Measurements from ENCODE around the gene CCM2.

The CCM2 gene

DNA sequence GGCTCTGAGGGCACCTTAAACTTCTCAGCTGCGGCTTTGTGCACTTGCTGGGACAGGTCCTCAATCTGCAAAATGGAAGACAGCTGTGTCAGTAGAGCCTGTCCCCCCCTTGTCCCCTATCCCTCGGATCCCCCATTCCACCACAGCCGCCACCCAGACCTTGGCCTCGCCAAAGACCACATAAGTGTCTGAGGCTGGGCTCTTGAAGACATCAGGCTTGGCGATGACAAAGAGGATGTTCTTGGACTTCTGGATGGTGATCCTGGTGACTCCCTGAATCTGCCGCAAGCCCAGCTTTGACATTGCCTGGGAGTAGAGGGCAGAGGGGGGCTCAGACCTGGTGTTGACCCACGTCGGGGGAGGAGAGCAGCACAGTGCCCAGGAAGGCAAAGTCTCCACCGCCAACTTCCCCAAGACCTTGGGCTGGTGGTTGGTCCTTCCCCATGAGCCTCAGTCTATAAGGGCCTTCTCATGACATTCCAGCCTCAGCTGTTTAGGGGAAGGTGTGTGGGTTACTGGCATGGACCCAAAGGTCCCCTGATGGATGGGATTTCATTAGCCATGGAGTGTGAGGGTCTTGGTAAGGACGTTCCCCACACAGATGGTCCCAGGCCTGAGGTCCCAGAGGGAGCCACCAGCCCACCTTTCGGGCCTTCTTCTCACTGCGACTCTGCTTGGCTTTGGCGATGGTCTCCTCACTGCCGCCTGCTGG is 81.1 kb downstream of the CCM2 start:
- Histone ChIP-seq H3K9ac (ENCODE audit: low read depth, low read length) (no peak overlapping the region), H3K36me3 (ENCODE audit: insufficient read depth, low read length) (peaks cover 9% of the 10 kb centered on the region; the same call in 1 of the 2 replicates), H3K27ac (ENCODE audit: low read depth, low read length) (no peak overlapping the region), H3K4me3 (ENCODE audit: low read length) (no peak overlapping the region), H3K9me3 (ENCODE audit: insufficient read depth, low read depth, low read length) (no peaks in the 10 kb centered on the region), H3K4me1 (ENCODE audit: insufficient read depth, low read length) (no peaks in the 10 kb centered on the region), H3K27me3 (ENCODE audit: insufficient read depth, low read length) (no peaks in the 10 kb centered on the region)
- 91% methylated on average over 14 of the region's 14 CpGs for WGBS

DNA sequence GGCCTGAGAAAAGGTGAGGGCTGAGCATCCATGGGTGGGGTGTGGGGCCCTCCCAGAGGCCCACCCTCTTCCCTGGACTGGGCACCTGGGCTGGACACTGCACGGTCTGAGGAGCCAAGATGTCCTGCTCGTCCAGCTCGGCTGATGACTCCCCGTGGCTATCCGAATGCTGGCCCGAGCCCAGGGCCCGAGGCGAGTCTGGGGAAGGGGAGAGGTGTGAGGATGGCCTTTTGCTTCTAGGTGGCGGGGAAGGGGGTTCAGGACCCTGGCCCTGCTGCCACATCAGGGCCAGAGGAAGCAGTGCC is 81.6 kb downstream of the CCM2 start:
- no peak overlapping the region for H3K4me3 ChIP-seq (ENCODE audit: low read length)
- no peaks in the 10 kb centered on the region for H3K27me3 ChIP-seq (ENCODE audit: insufficient read depth, low read length)
- no peaks in the 10 kb centered on the region for H3K4me1 ChIP-seq (ENCODE audit: insufficient read depth, low read length)
- WGBS: 93% methylated on average over 9 of the region's 9 CpGs
- H3K36me3 ChIP-seq (ENCODE audit: insufficient read depth, low read length): 0 out of 2 replicates have a peak, but pooled peaks cover 5% of the 10 kb centered on the region
- H3K27ac ChIP-seq (ENCODE audit: low read depth, low read length): no peak overlapping the region
- no peaks in the 10 kb centered on the region for H3K9me3 ChIP-seq (ENCODE audit: insufficient read depth, low read depth, low read length)
- H3K9ac ChIP-seq (ENCODE audit: low read depth, low read length): no peak overlapping the region

DNA sequence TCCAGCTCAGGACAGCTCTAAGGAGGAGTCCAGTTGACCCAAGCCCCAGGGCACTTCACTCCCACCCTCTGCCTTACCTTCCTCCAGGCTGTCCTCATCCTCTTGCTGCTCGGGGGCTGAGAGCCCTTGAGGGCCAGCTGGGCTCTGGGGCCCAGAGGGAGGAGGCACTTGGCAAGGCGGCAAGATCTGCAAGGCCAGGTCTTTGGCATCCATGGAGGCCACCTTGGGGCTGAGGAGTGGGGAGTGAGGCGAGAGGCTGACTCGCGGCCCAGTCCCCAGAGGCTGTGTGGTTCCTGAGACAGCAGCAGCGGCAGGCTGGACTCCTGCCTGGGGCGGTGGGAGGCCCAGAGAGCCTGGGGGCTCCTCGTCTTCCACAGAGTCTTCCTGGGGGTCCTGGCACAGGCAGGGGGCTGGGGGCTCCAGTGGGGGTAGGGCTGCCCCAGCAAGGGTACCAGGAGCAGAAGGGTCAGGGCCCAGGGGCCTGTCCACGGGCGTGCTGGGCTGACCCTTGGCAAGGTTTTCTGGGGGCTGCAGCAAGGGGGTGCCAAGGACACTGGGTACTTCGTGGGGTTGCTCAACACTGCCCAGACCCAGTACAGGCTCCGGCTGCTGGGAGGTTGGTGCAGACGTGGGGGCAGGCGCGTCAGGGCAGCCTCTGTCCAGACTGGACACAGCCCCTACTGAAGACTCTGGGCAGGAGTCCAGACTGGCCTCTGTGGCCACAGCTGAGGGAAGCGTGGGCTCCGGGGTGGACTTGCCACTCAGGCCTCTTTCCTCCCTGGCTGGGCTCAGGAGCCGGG is 82.2 kb downstream of the CCM2 start:
- Histone ChIP-seq H3K27me3 (ENCODE audit: insufficient read depth, low read length) (peaks cover under 1% of the 10 kb centered on the region; the same call in 1 of the 2 replicates), H3K9me3 (ENCODE audit: insufficient read depth, low read depth, low read length) (no peaks in the 10 kb centered on the region), H3K27ac (ENCODE audit: low read depth, low read length) (no peak overlapping the region), H3K4me3 (ENCODE audit: low read length) (no peak overlapping the region), H3K4me1 (ENCODE audit: insufficient read depth, low read length) (no peaks in the 10 kb centered on the region), H3K9ac (ENCODE audit: low read depth, low read length) (no peak overlapping the region), H3K36me3 (ENCODE audit: insufficient read depth, low read length) (0 out of 2 replicates have a peak, but pooled peaks cover 5% of the 10 kb centered on the region)
- 93% methylated on average over 18 of the region's 18 CpGs for WGBS

DNA sequence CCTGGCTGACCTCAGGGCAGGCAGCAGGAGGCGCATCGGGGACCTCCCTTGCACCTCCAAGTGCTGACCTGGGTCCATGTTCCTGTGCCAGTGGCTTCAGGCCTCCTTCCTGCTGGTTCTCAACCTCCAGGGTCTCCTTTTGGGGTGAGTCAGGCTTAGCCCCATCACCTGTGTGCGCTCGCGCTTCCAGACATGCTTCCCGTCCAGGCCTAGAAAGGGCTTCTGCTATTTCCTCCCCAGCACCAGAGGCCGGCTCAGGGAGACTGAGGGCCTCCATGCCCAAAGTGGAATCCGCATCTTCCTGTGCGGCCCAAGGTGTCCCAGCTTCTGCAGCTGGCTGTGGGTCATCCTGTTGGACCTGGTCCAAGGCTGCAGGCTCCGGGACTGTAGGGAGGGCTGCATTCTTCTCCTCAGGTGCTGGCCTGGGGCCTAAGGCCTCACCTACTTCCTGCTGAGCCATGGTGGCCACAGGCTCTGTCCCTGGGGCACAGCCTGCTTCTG is 82.9 kb downstream of the CCM2 start:
- WGBS: 88% methylated on average over 10 of the region's 10 CpGs
- H3K36me3 ChIP-seq (ENCODE audit: insufficient read depth, low read length): 0 out of 2 replicates have a peak, but pooled peaks cover 2% of the 10 kb centered on the region
- H3K27ac ChIP-seq (ENCODE audit: low read depth, low read length): no peak overlapping the region
- H3K27me3 ChIP-seq (ENCODE audit: insufficient read depth, low read length): peaks cover 4% of the 10 kb centered on the region; the same call in 1 of the 2 replicates
- no peak overlapping the region for H3K9ac ChIP-seq (ENCODE audit: low read depth, low read length)
- H3K9me3 ChIP-seq (ENCODE audit: insufficient read depth, low read depth, low read length): no peaks in the 10 kb centered on the region
- no peak overlapping the region for H3K4me3 ChIP-seq (ENCODE audit: low read length)
- H3K4me1 ChIP-seq (ENCODE audit: insufficient read depth, low read length): no peaks in the 10 kb centered on the region

DNA sequence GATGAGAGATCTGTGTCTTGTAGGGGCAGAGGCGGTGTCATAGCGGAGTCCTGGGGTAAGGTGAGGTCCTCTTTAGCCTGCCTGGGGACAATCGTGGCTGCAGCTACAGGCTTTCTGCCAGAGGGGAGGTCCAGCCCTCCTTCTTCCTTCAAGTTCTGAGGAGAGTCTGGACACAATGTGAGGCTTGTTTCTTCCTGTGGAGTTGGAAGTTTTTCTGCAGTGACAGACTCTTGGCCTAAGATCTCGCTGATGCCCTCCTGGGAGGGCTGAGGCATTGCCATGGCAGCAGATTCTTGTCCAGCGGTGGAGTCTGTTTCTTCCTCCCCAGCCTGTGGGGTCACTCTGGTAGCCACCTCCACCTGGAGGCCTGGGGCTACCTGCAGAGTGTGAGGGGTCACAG is 84.3 kb downstream of the CCM2 start:
- Histone ChIP-seq H3K9ac (ENCODE audit: low read depth, low read length) (no peak overlapping the region), H3K4me3 (ENCODE audit: low read length) (no peak overlapping the region), H3K27me3 (ENCODE audit: insufficient read depth, low read length) (peaks cover 11% of the 10 kb centered on the region), H3K27ac (ENCODE audit: low read depth, low read length) (no peak overlapping the region), H3K4me1 (ENCODE audit: insufficient read depth, low read length) (no peaks in the 10 kb centered on the region), H3K36me3 (ENCODE audit: insufficient read depth, low read length) (no peaks in the 10 kb centered on the region), H3K9me3 (ENCODE audit: insufficient read depth, low read depth, low read length) (no peaks in the 10 kb centered on the region)
- WGBS: 92% methylated on average over 5 of the region's 5 CpGs

DNA sequence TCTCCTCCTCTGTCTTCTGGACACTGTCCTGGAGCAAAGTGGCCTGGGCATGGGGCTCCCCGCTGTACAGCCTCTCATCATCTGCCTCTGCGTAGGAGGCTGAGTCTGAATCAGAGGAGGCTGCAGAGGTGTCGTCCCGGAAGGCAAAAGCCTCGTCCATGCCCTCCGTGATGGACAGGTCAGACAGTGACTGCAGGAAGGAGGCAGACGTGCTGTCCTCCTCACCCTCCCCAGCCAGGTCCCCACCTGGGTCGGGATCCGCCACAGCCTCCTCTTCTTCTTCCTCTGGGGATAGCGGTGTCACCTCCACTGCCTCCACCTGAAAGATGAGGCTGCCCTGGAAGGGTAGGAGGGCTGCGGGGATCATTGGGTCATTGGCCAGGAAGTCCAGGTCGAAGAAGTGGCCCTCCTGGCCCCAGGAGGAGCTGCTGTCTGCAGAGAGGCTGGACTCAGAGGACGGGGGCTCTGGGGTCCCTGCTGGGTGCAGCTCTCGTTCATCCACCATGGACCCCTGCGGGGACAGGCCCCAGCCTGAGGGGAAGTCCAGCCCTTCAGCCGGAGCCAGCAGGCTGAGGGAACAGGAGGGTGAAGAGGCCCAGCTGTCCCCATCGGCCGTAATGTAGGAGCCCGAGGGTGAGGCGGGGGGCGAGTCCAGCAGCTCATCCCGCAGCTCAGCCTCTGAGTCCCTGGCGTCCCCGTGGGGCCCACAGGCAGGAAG is 85.1 kb downstream of the CCM2 start:
- Histone ChIP-seq H3K9me3 (ENCODE audit: insufficient read depth, low read depth, low read length) (no peaks in the 10 kb centered on the region), H3K36me3 (ENCODE audit: insufficient read depth, low read length) (no peaks in the 10 kb centered on the region), H3K9ac (ENCODE audit: low read depth, low read length) (no peak overlapping the region), H3K27me3 (ENCODE audit: insufficient read depth, low read length) (peaks cover 17% of the 10 kb centered on the region), H3K4me3 (ENCODE audit: low read length) (no peak overlapping the region), H3K4me1 (ENCODE audit: insufficient read depth, low read length) (no peaks in the 10 kb centered on the region), H3K27ac (ENCODE audit: low read depth, low read length) (no peak overlapping the region)
- 85% methylated on average over 24 of the region's 24 CpGs for WGBS

DNA sequence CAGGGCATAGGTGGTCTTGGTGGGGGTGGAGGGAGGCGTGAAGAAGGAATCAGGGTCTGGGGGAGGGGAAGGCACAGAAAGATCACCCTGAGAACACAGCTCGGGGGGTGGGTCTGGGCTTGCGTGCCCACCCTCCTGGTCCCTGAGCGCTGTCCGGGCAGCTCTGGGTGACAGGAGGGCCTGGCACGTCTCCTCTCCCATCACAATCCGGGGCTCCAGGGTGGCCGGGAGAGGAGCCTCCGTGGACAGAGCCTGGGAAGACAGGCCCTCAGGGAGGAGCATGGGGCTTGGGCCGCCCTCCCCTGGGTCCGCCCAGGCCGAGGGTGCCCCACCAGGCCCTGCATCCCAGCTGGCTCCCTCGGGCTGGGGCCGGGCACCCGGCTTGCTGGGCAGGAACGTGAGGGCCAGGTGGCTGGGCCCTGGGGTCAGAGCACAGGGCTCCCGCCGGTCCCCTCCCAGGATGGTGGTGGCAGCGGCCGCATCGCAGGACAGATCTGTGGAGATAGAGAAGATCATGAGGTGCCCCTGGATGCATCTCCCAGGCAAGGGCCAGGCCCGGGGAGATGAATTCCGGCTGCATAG is 85.7 kb downstream of the CCM2 start:
- Histone ChIP-seq H3K27me3 (ENCODE audit: insufficient read depth, low read length) (peaks cover 18% of the 10 kb centered on the region), H3K27ac (ENCODE audit: low read depth, low read length) (no peak overlapping the region), H3K4me1 (ENCODE audit: insufficient read depth, low read length) (no peaks in the 10 kb centered on the region), H3K9me3 (ENCODE audit: insufficient read depth, low read depth, low read length) (no peaks in the 10 kb centered on the region), H3K4me3 (ENCODE audit: low read length) (no peak overlapping the region), H3K36me3 (ENCODE audit: insufficient read depth, low read length) (no peaks in the 10 kb centered on the region), H3K9ac (ENCODE audit: low read depth, low read length) (no peak overlapping the region)
- 89% methylated on average over 23 of the region's 23 CpGs for WGBS

DNA sequence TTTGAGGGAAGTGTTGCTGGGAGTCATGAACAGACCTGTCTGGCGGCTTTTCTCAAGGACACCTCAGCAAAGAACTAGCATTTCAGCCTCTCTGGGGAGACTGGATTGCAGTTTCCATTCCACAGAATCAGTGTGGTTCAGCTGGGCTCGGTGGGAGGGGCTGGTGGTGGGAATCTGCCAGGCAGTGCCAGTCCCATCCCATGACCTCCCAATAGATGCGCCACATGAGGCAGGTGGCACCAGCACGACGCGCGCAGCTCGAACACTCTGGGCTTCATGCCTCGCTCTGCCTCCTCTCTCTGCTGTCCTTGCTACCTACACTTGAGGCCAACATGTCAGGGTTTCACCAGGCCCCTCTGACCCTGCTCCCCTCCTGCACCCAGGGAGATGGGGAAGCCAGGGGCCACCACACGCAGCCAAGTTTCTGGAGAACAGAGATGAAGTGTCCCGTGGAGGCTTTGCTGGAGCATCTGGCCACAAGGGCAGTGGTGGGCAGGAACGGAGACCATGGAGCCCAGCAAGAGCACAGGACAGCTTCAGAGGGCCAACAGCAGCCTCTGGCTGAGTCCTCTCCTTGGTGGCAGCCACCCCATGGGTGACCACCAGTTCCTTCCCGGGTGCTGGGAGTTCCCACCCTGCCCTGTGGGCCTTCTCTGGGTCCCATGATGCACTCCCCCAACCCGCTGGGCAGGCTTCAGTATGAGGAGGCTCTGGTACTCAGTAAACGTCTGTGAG is 86.5 kb downstream of the CCM2 start:
- Histone ChIP-seq H3K9ac (ENCODE audit: low read depth, low read length) (no peak overlapping the region), H3K9me3 (ENCODE audit: insufficient read depth, low read depth, low read length) (no peaks in the 10 kb centered on the region), H3K36me3 (ENCODE audit: insufficient read depth, low read length) (no peaks in the 10 kb centered on the region), H3K4me3 (ENCODE audit: low read length) (no peak overlapping the region), H3K27me3 (ENCODE audit: insufficient read depth, low read length) (peaks cover 18% of the 10 kb centered on the region), H3K27ac (ENCODE audit: low read depth, low read length) (no peak overlapping the region), H3K4me1 (ENCODE audit: insufficient read depth, low read length) (no peaks in the 10 kb centered on the region)
- WGBS: 89% methylated on average over 15 of the region's 15 CpGs

DNA sequence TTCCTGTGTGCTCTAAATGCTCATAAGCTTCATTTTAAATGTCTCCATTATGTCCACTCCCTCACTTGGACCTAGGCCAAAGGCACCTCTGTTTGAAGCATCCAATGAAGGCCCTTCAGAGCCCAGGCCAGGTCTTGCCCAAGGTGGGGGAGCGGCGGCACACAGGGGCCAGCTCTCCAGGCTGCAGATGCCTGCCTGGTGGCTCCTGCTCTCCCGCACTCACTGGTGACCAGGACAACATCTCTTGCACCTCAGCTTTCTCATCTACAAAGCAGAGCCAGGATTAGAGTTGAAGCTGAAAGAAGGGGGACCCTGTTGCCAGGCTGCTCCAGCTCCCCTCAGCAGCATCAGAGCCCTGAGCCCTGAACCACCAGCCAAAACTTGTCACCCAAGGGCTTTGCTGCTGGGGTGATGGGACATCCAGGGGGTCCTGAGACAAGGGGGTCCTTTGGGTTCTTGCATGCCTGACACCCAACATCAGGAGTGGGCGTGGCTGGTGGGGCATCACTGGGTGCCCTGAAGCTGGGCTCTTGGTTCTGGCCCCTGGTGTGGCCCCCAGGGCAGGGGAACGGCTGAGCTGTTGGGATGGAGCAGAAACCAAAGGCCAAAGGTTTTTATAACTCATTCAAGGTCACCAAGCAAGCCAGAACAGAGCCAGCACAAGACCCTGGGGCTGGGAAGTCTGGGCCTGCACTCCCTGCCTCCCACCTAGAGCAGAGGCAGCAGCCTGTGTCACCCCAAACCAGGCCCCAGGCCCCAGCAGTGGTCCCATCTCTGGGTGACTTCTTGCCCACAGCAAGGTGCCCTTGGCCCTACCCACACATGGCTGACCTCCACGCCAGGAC is 87.5 kb downstream of the CCM2 start:
- Histone ChIP-seq H3K4me3 (ENCODE audit: low read length) (peak overlapping the region; percentile 62; the same call in 1 of the 2 replicates), H3K9me3 (ENCODE audit: insufficient read depth, low read depth, low read length) (no peaks in the 10 kb centered on the region), H3K27ac (ENCODE audit: low read depth, low read length) (no peak overlapping the region), H3K27me3 (ENCODE audit: insufficient read depth, low read length) (peaks cover 18% of the 10 kb centered on the region), H3K4me1 (ENCODE audit: insufficient read depth, low read length) (peaks cover 5% of the 10 kb centered on the region), H3K36me3 (ENCODE audit: insufficient read depth, low read length) (no peaks in the 10 kb centered on the region), H3K9ac (ENCODE audit: low read depth, low read length) (no peak overlapping the region)
- 91% methylated on average over 6 of the region's 6 CpGs for WGBS
